ENCODE results near the gene TBC1D2B.

TBC1D2B gene

DNA sequence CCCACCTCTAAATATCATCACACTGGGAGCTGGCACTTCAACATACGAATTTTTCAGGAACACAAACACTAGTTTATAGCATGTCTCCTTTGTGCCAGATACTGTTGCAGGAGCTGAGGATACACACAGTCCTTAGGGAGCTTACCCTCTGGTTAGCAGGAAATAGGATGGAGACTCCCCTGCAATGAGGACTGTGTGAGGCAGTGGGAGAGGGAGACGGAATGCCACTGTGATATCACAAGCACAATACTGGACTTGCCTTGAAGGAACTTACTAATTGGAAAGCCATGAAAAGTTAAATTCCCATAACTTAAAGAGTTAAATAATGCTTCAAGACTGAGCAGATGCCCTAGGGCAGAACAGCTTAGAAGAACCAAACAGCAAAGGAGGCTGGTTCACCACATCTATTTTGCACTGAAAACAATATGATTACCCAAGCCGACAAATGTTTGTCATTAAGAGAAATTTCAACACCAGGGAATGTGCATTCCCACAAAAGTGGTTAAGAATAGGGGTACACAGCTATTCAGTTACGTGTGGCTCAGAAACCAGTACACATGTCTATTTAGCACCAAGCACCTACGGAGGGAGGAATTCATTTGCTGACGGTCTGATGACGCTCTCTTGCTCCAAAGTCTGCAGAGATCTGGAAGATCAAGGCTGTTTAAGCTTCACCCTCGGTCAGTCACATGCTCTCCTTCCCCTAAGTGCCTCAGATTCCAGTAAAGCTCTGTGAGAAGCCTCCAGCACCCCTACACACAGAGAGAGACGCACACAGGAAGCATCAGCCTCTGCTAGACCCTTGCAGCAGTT, 5.2 kb downstream of the TBC1D2B start:
- DNase-seq (ENCODE audit: low spot score): no peak
- no peaks in the 10 kb centered on the region for H3K9me3 Mint-ChIP-seq
- peaks cover 40% of the 10 kb centered on the region for H3K4me1 Mint-ChIP-seq (ENCODE audit: low read depth)
- peak overlapping the region; percentile 21 for H3K27ac Mint-ChIP-seq
- H3K27me3 Mint-ChIP-seq (ENCODE audit: low read depth): no peaks in the 10 kb centered on the region
- peak overlapping the region; percentile 77 for H3K4me3 Mint-ChIP-seq
- H3K36me3 Mint-ChIP-seq (ENCODE audit: low read depth): peaks cover 37% of the 10 kb centered on the region

DNA sequence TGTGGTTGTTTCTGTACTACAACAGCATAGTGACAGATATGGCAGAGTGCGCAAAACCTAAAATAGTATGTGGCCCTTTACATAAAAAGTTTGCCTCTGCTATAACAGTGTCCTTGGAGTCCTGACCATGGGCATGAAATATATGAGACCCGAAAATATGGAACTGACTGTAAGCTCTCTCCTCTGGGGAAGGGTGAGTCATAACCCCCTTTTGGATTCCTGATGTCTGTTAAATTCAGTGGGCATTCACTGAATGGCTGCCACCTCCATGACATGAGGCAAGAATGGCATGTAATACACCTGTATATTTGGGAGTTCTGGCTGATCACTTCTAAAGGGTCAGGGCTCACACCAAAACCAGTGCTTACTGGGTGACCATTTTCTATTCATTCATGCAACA, 6.1 kb downstream of the TBC1D2B start:
- DNase-seq (ENCODE audit: low spot score): no peak
- Mint-ChIP-seq H3K4me3 (peak overlapping the region; percentile 19), H3K4me1 (ENCODE audit: low read depth) (peaks cover 40% of the 10 kb centered on the region), H3K27ac (peak overlapping the region; percentile 56), H3K36me3 (ENCODE audit: low read depth) (peaks cover 31% of the 10 kb centered on the region), H3K9me3 (no peaks in the 10 kb centered on the region), H3K27me3 (ENCODE audit: low read depth) (no peaks in the 10 kb centered on the region)

DNA sequence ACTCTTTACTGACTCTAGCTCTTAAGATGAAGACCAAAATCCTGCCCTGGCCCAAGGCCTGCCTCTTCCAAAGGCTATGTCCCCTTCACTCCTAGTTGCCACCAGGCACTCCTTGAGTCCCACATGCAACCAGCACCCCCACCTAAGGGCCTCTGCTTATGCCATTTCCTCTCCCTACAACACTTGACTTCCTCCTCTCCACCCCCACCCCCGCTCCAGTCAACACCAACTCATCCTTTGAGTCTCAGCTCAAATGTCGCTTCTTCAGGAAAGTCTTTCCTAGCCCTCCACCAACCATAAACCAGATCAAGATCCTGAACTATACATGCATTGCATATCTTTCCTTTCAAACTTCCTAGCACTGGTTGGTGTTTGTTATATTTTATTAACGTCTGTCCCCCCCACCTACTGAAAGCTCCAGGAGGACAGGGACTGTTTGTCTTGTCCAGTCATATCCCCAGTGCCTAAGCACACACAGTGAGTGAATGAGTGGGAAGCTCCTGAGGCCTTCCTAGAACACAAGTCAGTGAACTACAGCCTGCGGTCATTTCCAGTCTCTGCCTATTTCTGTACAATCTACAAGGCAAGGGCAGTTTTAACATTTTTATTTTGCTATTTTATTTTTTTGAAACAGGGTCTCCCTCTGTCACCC, 7.3 kb downstream of the TBC1D2B start:
- no peak overlapping the region for H3K4me3 Mint-ChIP-seq
- no peak for DNase-seq (ENCODE audit: low spot score)
- no peaks in the 10 kb centered on the region for H3K9me3 Mint-ChIP-seq
- peaks cover 31% of the 10 kb centered on the region for H3K4me1 Mint-ChIP-seq (ENCODE audit: low read depth)
- H3K36me3 Mint-ChIP-seq (ENCODE audit: low read depth): peaks cover 29% of the 10 kb centered on the region
- H3K27ac Mint-ChIP-seq: peak overlapping the region; percentile 93
- no peaks in the 10 kb centered on the region for H3K27me3 Mint-ChIP-seq (ENCODE audit: low read depth)

DNA sequence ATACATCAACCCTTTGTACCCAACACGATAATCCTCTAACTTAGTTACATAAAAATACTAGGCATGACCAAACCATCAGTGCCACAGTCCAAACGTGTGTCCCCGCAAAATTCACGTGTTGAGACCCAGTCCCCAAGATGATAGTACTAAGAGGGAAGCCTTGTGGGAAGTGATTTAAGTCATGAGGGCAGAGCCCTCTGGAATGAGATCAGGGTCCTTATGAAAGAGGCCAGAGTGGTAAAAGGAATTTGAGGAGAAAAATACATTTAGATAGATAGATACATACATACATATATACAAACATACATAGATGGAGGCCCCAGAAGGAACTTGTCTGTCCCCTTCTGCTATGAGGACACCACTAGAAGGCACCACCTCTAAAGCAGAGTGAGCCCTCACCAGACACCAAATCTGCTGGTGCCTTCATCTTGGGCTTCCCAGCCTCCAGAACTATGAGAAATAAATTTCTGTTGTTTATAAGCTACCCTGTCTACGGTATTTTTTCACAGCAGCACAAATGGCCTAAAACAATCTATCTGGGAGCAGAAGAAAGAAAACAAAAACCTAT, 8.0 kb downstream of the TBC1D2B start:
- DNase-seq (ENCODE audit: low spot score): no peak
- Mint-ChIP-seq H3K9me3 (no peaks in the 10 kb centered on the region), H3K4me1 (ENCODE audit: low read depth) (peaks cover 27% of the 10 kb centered on the region), H3K4me3 (no peak overlapping the region), H3K27ac (peak overlapping the region; percentile 93), H3K27me3 (ENCODE audit: low read depth) (no peaks in the 10 kb centered on the region), H3K36me3 (ENCODE audit: low read depth) (peaks cover 25% of the 10 kb centered on the region)

DNA sequence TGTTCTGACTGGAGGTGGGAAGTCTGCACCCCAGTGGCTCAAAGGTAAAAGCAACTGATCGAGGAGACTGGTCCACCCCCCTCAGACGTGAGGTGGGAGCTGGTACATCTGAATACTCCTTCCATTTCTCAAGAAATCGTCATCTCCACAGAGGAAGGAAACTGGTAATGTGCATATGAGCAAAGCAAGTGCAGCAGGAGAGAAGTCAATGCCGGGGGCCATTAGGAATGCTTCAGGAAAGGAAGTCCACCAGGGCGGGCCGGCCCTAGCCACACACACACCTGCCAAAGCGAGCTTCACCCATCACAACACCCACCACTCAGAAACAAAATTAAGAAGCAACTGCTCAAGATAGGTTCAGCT, 8.5 kb downstream of the TBC1D2B start:
- Mint-ChIP-seq H3K36me3 (ENCODE audit: low read depth) (peaks cover 20% of the 10 kb centered on the region), H3K4me3 (no peak overlapping the region), H3K27me3 (ENCODE audit: low read depth) (no peaks in the 10 kb centered on the region), H3K9me3 (no peaks in the 10 kb centered on the region), H3K27ac (peak overlapping the region; percentile 93), H3K4me1 (ENCODE audit: low read depth) (peaks cover 23% of the 10 kb centered on the region)
- no peak for DNase-seq (ENCODE audit: low spot score)

DNA sequence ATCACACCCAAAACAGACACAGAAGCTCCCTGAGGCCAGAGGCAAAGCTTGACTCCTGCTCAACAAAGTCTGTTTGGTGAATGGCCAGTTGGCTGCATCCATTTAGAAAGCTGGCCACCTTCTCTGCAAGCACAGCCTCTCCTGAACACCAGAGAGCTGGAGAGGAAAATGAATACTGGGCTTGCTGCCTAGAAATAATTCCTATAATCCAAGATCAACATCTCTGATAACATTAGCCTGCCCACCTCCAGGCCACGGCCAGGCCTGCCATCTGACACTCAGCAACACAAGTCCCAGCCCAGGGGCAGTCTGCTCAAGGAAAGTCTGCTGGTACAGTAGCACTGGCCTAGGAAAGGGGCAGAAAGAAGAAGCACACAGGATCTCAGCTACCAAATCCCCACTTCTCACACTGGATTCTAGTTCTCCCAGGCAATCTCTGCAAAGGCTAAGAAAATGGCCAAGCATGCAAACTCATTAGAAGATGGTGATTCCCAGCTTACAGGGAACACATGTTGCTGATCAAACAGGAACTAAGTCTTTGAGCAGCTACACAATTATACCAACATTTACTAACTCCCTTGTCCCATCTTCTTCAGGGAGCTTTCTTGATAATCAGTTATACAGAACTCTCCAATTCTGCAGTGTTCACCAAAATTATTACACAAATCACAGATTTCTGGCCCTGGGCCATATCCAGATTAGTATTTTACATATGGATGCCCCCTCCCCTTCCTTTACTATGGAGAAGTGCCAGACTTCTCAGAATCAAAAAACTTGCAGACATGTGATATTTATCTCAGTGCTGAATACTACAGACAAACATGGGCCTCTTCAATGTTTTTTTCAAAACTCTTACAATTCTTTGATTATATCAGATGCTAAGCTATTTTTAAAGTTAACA, 9.9 kb downstream of the TBC1D2B start:
- no peak overlapping the region for H3K4me3 Mint-ChIP-seq
- peak overlapping the region; percentile 93 for H3K27ac Mint-ChIP-seq
- no peaks in the 10 kb centered on the region for H3K9me3 Mint-ChIP-seq
- no peak for DNase-seq (ENCODE audit: low spot score)
- peaks cover 17% of the 10 kb centered on the region for H3K36me3 Mint-ChIP-seq (ENCODE audit: low read depth)
- no peaks in the 10 kb centered on the region for H3K27me3 Mint-ChIP-seq (ENCODE audit: low read depth)
- peaks cover 21% of the 10 kb centered on the region for H3K4me1 Mint-ChIP-seq (ENCODE audit: low read depth)

DNA sequence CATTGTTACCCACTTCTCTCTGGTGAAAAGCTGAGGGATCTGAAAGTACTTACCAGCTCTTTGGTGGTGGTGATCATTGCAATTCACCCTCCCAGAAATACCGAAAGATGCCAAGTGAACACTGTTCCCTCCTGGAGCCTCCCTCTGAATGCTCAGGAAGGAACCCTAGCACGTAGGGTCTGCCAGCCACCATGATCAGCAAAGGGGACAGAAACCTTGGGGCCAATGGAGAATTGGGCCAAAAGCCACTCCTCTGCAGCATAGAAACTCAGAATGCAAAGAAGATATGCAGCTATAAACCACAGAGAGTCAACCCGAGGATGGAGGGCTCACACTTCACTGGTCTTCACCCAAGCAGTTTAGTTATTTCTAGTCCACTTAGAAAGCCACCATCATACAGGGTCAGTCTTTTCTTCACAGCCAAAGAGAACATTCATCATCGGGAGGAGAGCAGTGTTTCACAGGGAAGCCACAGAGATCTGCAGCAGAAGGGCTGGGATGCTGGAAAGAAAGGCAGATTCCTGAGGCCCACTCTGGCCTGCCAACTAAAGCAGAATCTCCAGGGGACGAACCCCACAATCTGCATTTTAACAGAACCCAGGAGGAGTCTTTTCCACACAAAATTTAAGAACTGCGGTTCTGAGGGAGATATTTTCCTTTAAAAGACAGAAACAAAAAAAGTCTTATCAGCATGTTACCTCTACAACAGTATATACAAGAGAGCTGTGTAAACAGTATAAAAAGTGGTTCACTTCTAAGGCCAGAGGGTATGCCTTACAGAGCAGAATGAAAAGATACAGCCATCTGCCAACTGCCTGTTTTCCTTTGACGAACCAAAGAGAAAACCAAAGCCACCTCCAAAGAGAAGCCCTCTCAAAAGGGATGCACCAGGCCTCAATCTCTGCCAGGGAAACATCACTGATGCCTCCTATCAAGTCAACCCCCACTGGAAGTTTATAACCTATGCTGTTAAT, 11.3 kb downstream of the TBC1D2B start:
- H3K27ac Mint-ChIP-seq: peak overlapping the region; percentile 93
- peaks cover 10% of the 10 kb centered on the region for H3K36me3 Mint-ChIP-seq (ENCODE audit: low read depth)
- H3K4me1 Mint-ChIP-seq (ENCODE audit: low read depth): peaks cover 16% of the 10 kb centered on the region

DNA sequence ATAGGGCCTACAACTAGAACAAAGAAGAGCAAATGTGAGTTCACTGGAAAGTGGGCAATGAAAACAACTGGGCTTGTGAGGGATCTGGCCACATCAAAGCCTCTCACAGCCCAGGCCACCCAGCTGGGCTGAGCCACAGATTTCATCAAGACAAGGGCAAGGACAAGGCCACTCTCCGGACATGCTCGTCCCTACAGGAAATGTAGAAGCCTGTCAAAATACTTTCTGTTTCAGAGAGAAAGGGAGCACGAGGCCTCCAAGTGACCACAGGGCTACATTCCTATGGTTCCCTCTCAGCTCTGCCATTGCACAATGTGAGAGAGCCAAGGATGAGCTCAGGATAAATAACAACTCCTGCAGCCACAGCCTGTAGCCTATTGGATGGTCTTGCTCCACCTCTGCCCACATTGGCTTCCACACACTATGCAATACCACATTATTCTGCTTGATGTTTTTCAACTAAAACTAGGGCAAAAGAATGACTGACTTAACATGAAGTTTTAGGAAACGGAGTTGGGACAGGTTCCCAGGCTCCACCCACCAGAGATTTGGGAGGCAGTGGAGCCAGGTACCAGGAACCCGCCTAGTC, 12.1 kb downstream of the TBC1D2B start:
- peak overlapping the region; percentile 93 for H3K27ac Mint-ChIP-seq
- no peak for DNase-seq (ENCODE audit: low spot score)
- H3K36me3 Mint-ChIP-seq (ENCODE audit: low read depth): peaks cover 10% of the 10 kb centered on the region

More for the DNA sequence above, 11.3 kb downstream of the TBC1D2B start:
- no peaks in the 10 kb centered on the region for H3K9me3 Mint-ChIP-seq
- H3K27me3 Mint-ChIP-seq (ENCODE audit: low read depth): no peaks in the 10 kb centered on the region
- no peak overlapping the region for H3K4me3 Mint-ChIP-seq
- DNase-seq (ENCODE audit: low spot score): no peak

DNA sequence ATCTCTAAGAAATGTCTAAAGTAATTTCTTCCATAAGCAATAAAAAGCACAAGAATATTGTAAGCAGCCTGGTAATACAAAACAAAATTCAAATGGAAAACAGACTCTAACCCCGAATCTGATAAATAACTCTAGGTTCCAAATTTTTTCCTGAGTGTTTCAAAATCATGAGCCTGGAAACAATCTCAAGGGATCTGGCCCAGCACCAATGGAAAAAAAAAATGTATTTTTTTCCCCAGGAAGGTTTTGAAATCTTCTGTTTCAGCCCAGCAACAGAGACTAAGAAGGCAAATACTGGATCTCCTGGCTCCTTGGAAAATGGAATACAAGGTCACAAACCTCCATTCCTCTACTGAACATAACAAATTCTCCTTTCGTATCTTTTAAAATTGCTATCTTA, 13.0 kb downstream of the TBC1D2B start:
- Mint-ChIP-seq H3K4me1 (ENCODE audit: low read depth) (peaks cover 23% of the 10 kb centered on the region), H3K27me3 (ENCODE audit: low read depth) (no peaks in the 10 kb centered on the region), H3K36me3 (ENCODE audit: low read depth) (peaks cover 5% of the 10 kb centered on the region), H3K9me3 (no peaks in the 10 kb centered on the region), H3K27ac (no peak overlapping the region), H3K4me3 (no peak overlapping the region)
- no peak for DNase-seq (ENCODE audit: low spot score)

More for the DNA sequence above, 12.1 kb downstream of the TBC1D2B start:
- Mint-ChIP-seq H3K4me3 (no peak overlapping the region), H3K27me3 (ENCODE audit: low read depth) (no peaks in the 10 kb centered on the region), H3K9me3 (no peaks in the 10 kb centered on the region), H3K4me1 (ENCODE audit: low read depth) (peaks cover 16% of the 10 kb centered on the region)

DNA sequence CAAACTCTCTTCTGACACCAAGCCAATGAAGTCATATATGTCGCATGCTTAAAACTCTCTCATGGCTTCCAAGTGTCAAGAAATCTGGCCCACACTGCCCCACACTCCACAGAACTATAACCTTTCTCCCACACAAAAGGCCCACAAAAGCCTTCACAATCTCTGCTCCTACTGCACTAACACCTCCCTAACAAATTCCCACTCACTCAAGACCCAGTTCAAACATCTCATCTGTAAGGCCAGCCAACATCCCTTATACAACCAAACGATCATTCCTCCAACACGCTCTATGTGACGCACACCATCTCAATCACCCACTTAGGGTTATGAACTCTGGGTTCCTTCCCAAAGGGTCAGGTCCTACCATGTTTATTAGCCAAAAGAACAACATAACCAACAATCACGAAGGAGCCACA, 13.5 kb downstream of the TBC1D2B start:
- Mint-ChIP-seq H3K36me3 (ENCODE audit: low read depth) (peaks cover 5% of the 10 kb centered on the region), H3K27ac (no peak overlapping the region), H3K4me3 (no peak overlapping the region), H3K27me3 (ENCODE audit: low read depth) (no peaks in the 10 kb centered on the region), H3K9me3 (no peaks in the 10 kb centered on the region), H3K4me1 (ENCODE audit: low read depth) (peaks cover 28% of the 10 kb centered on the region)
- no peak for DNase-seq (ENCODE audit: low spot score)

DNA sequence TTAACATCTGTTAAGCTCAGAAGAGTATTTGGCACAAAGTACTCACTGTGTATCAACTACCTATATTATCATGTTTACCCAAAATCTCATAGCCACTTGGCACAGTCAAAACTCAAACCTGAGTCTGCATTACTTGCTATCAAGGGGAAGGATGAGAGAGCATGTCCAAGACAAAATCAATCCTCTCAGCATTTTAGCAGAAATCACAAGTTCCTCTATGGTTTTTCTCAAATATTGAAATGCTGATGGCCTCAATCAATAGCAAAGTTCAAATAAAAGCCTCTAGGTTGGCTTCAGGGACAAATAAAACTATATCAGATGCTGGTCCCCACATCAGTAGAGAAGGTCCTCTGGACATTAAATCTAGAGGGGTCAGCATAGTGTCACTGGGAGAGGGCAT, 14.3 kb downstream of the TBC1D2B start:
- Mint-ChIP-seq H3K36me3 (ENCODE audit: low read depth) (peaks cover 5% of the 10 kb centered on the region), H3K4me3 (peak overlapping the region; percentile 0), H3K9me3 (no peaks in the 10 kb centered on the region), H3K27me3 (ENCODE audit: low read depth) (no peaks in the 10 kb centered on the region), H3K4me1 (ENCODE audit: low read depth) (peaks cover 34% of the 10 kb centered on the region), H3K27ac (peak overlapping the region; percentile 24)
- no peak for DNase-seq (ENCODE audit: low spot score)

DNA sequence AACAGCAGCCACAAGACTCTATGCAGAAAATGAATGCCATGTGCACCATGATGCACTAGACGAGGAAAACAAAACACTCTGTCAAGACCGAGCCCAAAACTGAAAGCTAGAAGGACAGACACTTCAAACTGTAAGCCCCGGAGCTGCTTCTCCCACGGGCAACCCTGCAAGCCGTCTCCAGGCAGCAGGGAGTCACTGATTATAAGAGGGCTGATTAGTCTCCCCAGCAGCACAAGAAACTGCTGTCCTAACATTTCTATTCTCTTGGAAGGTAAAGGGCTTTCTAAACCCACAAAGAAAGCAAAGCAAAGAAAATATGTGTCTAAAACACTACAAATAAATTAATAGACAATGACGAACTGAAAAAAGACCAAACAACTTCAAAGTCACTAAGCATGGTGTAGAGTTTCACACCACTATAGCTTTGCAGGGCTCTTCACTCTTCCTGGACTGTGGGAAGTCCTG, 15.5 kb downstream of the TBC1D2B start:
- Mint-ChIP-seq H3K9me3 (no peaks in the 10 kb centered on the region), H3K27me3 (ENCODE audit: low read depth) (no peaks in the 10 kb centered on the region), H3K4me1 (ENCODE audit: low read depth) (peaks cover 40% of the 10 kb centered on the region), H3K27ac (peak overlapping the region; percentile 85), H3K4me3 (peak overlapping the region; percentile 64), H3K36me3 (ENCODE audit: low read depth) (peaks cover 5% of the 10 kb centered on the region)
- no peak for DNase-seq (ENCODE audit: low spot score)

All from T-helper 2 cell treated with Interferon-gamma antibody and Interleukin-4, amounts not matched to agents 5 μg/mL and 100 μg/mL, for 36 hours (primary cell).